ENCODE data around the gene KCNMA1. TPM values are rescaled to one million over a fixed set of nuclear protein-coding genes. Genes with fewer than 3 reads are reported as not detected.

KCNMA1 gene
- total and polyA plus RNA-seq, 5 donors, result 1.5 to 6.1 (median 3.3) TPM

DNA sequence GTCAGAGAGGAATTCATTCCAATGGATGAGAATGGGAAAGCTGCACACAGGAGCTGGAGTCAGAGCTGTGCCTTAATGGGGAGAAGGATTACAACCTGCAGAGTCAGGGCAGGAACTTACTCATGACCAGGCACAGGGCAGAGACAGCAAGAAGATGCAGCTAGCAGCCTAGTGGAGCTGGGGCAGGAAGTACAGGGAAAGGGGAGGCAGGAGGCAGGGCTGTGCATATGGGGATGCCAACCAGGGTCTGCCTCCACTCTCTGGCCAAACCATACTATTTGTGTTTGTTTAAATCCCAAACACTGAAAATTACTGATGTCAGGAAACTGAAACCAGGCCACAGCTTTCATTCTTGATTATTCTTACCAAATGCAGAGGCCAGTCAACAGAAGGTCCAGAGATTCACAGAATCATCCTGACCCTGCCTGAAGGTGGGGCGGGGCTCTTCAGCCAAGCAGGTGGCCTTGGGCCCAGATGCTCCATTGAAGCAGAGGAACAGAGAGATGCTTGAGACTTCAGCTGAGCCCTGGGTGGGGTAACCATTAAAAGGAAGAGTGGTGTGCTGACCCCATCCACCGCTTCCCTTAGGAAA lies 461.9 kb downstream of the KCNMA1 start:
- Histone ChIP-seq H3K27me3 (ENCODE audit: control insufficient read depth, insufficient read depth) (no peaks in the 10 kb centered on the region), H3K4me3 (ENCODE audit: low read length) (no peak overlapping the region), H3K9me3 (ENCODE audit: control insufficient read depth, low read length) (no peaks in the 10 kb centered on the region), H3K27ac (ENCODE audit: low read length) (no peak overlapping the region), H3K4me1 (ENCODE audit: control insufficient read depth, insufficient read depth, low read length) (no peaks in the 10 kb centered on the region)
- 95% methylated on average over 2 of the region's 2 CpGs for WGBS
- ATAC-seq (no peak), DNase-seq (no peak)
- intact Hi-C loops (cut with DNase I), result loop anchor here in 3 of 4 donors (5.0 to 10.0 kb wide), 2 partner anchors 219 to 467 kb away; no protein-coding TSS in a partner anchor

GRCh38 chr10:77173615-77174461 lies 463.8 kb downstream of the KCNMA1 start:
- WGBS, result 19% methylated on average over 4 of the region's 4 CpGs

GRCh38 chr10:77172086-77172485 lies 465.5 kb downstream of the KCNMA1 start:
- DNase-seq, result no peak
- Histone ChIP-seq H3K9me3 (ENCODE audit: control insufficient read depth, low read length) (no peaks in the 10 kb centered on the region), H3K27me3 (ENCODE audit: control insufficient read depth, insufficient read depth) (no peaks in the 10 kb centered on the region), H3K4me3 (ENCODE audit: low read length) (no peak overlapping the region), H3K4me1 (ENCODE audit: control insufficient read depth, insufficient read depth, low read length) (no peaks in the 10 kb centered on the region), H3K27ac (ENCODE audit: low read length) (no peak overlapping the region)
- ATAC-seq, result no peak
- intact Hi-C loops (cut with DNase I), result loop anchor here in 3 of 4 donors (5.0 to 10.0 kb wide), 3 partner anchors 223 to 540 kb away; no protein-coding TSS in a partner anchor
- WGBS, result 58% methylated on average over 4 of the region's 4 CpGs

More at GRCh38 chr10:77173615-77174461, 463.8 kb downstream of the KCNMA1 start:
- ATAC-seq, result peak; percentile 70 to 72
- no peak overlapping the region for H3K4me3 ChIP-seq (ENCODE audit: low read length)
- H3K9me3 ChIP-seq (ENCODE audit: control insufficient read depth, low read length), result no peaks in the 10 kb centered on the region
- no peak overlapping the region for H3K27ac ChIP-seq (ENCODE audit: low read length)
- no peaks in the 10 kb centered on the region for H3K4me1 ChIP-seq (ENCODE audit: control insufficient read depth, insufficient read depth, low read length)
- peak; percentile 60 to 87 (median 75) for DNase-seq
- intact Hi-C loops (cut with DNase I), result loop anchor here in 3 of 4 donors (5.0 to 10.0 kb wide), 3 partner anchors 221 to 538 kb away; no protein-coding TSS in a partner anchor
- H3K27me3 ChIP-seq (ENCODE audit: control insufficient read depth, insufficient read depth), result no peaks in the 10 kb centered on the region

GRCh38 chr10:77168861-77169260 lies 468.7 kb downstream of the KCNMA1 start:
- ATAC-seq, result no peak

GRCh38 chr10:77168161-77168560 lies 469.4 kb downstream of the KCNMA1 start:
- no peaks in the 10 kb centered on the region for H3K27me3 ChIP-seq (ENCODE audit: control insufficient read depth, insufficient read depth)
- no peak for ATAC-seq
- intact Hi-C loops (cut with DNase I), result loop anchor here in 1 of 4 donors (5.0 kb wide), 1 partner anchor 474 kb away; no protein-coding TSS in a partner anchor
- H3K9me3 ChIP-seq (ENCODE audit: control insufficient read depth, low read length), result no peaks in the 10 kb centered on the region
- WGBS, result 89% methylated on average over 2 of the region's 2 CpGs
- H3K4me1 ChIP-seq (ENCODE audit: control insufficient read depth, insufficient read depth, low read length), result no peaks in the 10 kb centered on the region
- DNase-seq, result no peak
- H3K27ac ChIP-seq (ENCODE audit: low read length), result no peak overlapping the region
- H3K4me3 ChIP-seq (ENCODE audit: low read length), result no peak overlapping the region

More at GRCh38 chr10:77168861-77169260, 468.7 kb downstream of the KCNMA1 start:
- intact Hi-C loops (cut with DNase I), result loop anchor here in 1 of 4 donors (5.0 kb wide), 1 partner anchor 473 kb away; no protein-coding TSS in a partner anchor
- 36% methylated on average over 2 of the region's 2 CpGs for WGBS
- H3K27ac ChIP-seq (ENCODE audit: low read length), result no peak overlapping the region
- H3K4me3 ChIP-seq (ENCODE audit: low read length), result no peak overlapping the region
- no peaks in the 10 kb centered on the region for H3K4me1 ChIP-seq (ENCODE audit: control insufficient read depth, insufficient read depth, low read length)
- no peak for DNase-seq
- H3K9me3 ChIP-seq (ENCODE audit: control insufficient read depth, low read length), result no peaks in the 10 kb centered on the region
- H3K27me3 ChIP-seq (ENCODE audit: control insufficient read depth, insufficient read depth), result no peaks in the 10 kb centered on the region

GRCh38 chr10:77165445-77166208 lies 472.0 kb downstream of the KCNMA1 start:
- WGBS, result 33% methylated on average over 13 of the region's 13 CpGs
- intact Hi-C loops (cut with DNase I), result loop anchor here in 1 of 4 donors (5.0 kb wide), 1 partner anchor 477 kb away; no protein-coding TSS in a partner anchor
- no peaks in the 10 kb centered on the region for H3K9me3 ChIP-seq (ENCODE audit: control insufficient read depth, low read length)
- DNase-seq (no peak), ATAC-seq (peak in 1 of 2 donors; percentile 70)
- H3K27ac ChIP-seq (ENCODE audit: low read length), result no peak overlapping the region
- no peaks in the 10 kb centered on the region for H3K27me3 ChIP-seq (ENCODE audit: control insufficient read depth, insufficient read depth)
- H3K4me1 ChIP-seq (ENCODE audit: control insufficient read depth, insufficient read depth, low read length), result no peaks in the 10 kb centered on the region
- H3K4me3 ChIP-seq (ENCODE audit: low read length), result no peak overlapping the region

GRCh38 chr10:77164616-77165311 lies 472.8 kb downstream of the KCNMA1 start:
- H3K9me3 ChIP-seq (ENCODE audit: control insufficient read depth, low read length), result no peaks in the 10 kb centered on the region
- H3K4me3 ChIP-seq (ENCODE audit: low read length), result no peak overlapping the region
- no peaks in the 10 kb centered on the region for H3K4me1 ChIP-seq (ENCODE audit: control insufficient read depth, insufficient read depth, low read length)
- intact Hi-C loops (cut with DNase I), result loop anchor here in 1 of 4 donors (5.0 kb wide), 1 partner anchor 478 kb away; no protein-coding TSS in a partner anchor
- H3K27me3 ChIP-seq (ENCODE audit: control insufficient read depth, insufficient read depth), result no peaks in the 10 kb centered on the region
- H3K27ac ChIP-seq (ENCODE audit: low read length), result no peak overlapping the region
- DNase-seq, result no peak
- WGBS, result 44% methylated on average over 5 of the region's 5 CpGs
- ATAC-seq, result no peak

DNA sequence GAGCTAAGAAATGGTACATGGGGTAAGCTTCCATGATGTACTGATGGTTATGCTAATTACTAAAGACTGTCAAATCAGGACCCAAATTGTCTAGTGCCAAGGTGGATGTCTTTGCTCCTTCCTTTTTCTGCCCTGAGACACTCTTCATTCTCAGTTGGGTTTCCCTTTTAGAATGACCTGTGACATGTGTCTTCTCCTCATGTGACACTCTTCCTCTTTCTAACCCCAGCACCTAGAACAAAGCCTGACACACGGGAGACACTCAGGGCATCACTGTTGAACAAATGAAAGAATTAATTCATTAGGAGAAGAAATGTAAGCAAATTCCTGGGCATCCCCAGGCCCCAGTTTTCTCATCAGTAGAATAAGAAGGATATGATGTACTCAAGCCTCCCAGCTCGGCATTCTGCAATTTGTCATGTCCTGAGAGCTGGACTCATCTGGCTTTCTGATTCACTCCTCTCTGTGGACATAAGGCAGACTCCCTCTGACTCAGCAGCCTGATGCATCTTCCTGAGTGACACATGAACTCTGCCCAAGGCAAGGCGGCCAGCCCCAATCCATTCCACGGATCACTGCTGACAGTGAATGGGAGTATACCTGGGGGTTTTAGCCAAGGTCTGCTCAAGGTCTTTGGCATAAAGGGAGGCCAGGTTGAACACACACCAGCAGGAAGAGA lies 473.8 kb downstream of the KCNMA1 start:
- ATAC-seq (peak; percentile 42 to 75), DNase-seq (no peak)
- H3K27me3 ChIP-seq (ENCODE audit: control insufficient read depth, insufficient read depth), result no peaks in the 10 kb centered on the region
- no peak overlapping the region for H3K27ac ChIP-seq (ENCODE audit: low read length)
- H3K4me3 ChIP-seq (ENCODE audit: low read length), result no peak overlapping the region
- H3K4me1 ChIP-seq (ENCODE audit: control insufficient read depth, insufficient read depth, low read length), result no peaks in the 10 kb centered on the region
- 38% methylated on average over 4 of the region's 4 CpGs for WGBS
- no peaks in the 10 kb centered on the region for H3K9me3 ChIP-seq (ENCODE audit: control insufficient read depth, low read length)
- intact Hi-C loops (cut with DNase I), result no loop called here

GRCh38 chr10:77162697-77163096 lies 474.9 kb downstream of the KCNMA1 start:
- DNase-seq, result no peak
- no peaks in the 10 kb centered on the region for H3K4me1 ChIP-seq (ENCODE audit: control insufficient read depth, insufficient read depth, low read length)
- H3K9me3 ChIP-seq (ENCODE audit: control insufficient read depth, low read length), result no peaks in the 10 kb centered on the region
- H3K27ac ChIP-seq (ENCODE audit: low read length), result no peak overlapping the region
- H3K27me3 ChIP-seq (ENCODE audit: control insufficient read depth, insufficient read depth), result no peaks in the 10 kb centered on the region
- 86% methylated on average over 4 of the region's 4 CpGs for WGBS
- H3K4me3 ChIP-seq (ENCODE audit: low read length), result no peak overlapping the region
- intact Hi-C loops (cut with DNase I), result no loop called here
- no peak for ATAC-seq

GRCh38 chr10:77160679-77161078 lies 476.9 kb downstream of the KCNMA1 start:
- H3K27ac ChIP-seq (ENCODE audit: low read length), result no peak overlapping the region
- no peaks in the 10 kb centered on the region for H3K4me1 ChIP-seq (ENCODE audit: control insufficient read depth, insufficient read depth, low read length)
- H3K9me3 ChIP-seq (ENCODE audit: control insufficient read depth, low read length), result no peaks in the 10 kb centered on the region
- ATAC-seq (no peak), DNase-seq (no peak)
- 89% methylated on average over 1 of the region's 1 CpG for WGBS
- intact Hi-C loops (cut with DNase I), result no loop called here
- no peaks in the 10 kb centered on the region for H3K27me3 ChIP-seq (ENCODE audit: control insufficient read depth, insufficient read depth)
- H3K4me3 ChIP-seq (ENCODE audit: low read length), result no peak overlapping the region

Data from right cardiac atrium (tissue), 5 donors.